Activated CD4-positive, alpha-beta T cell treated with anti-CD3 and anti-CD28 coated beads, Interleukin-2, amount 50 U/mL, for 1 hour (primary cell): ENCODE measurements around the gene FAM171A2.
"Not testable (repeated sequence)": the region's sequence is repeated elsewhere in the genome, so short reads cannot be mapped to it uniquely, and the experiment has no call there.

Experiments used
- DNase-seq: peaks from one replicate; pipeline ENCODE4 v3.0.0-alpha.2; 2020

FAM171A2 gene

DNA sequence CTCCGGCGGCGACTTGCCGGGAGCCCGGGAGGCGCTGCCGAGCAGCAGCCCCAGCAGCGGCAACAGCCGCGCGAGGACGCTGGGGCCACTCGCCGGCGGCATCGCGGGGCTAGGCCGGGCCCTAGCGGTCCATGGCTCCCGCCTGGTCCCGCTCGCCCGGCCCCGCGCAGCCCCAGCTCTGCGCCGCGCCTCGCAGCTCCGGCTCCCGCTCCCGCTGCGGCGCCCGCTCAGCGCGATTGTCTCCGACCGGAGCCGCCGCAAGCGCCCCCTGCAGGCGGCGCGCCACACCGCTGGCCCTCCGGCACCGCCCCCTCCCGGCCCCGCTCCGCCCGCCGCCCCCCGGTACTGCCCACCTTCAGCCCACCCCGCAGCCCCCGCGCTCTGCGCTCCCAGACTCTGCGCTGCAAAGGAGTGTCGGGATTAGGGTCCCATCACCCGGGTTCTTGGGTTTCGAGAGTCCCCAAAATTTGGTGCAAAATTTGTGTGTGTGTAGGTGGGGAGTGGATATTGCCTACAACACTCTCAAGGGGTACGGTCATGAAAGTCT is at the start of gene FAM171A2:
FAM171A2 (minus strand) TSS at position 241 of the 547 bp plus-strand sequence; CDS start at position 102, 139 bp downstream.
- DNase-seq: peak; percentile 63

DNA sequence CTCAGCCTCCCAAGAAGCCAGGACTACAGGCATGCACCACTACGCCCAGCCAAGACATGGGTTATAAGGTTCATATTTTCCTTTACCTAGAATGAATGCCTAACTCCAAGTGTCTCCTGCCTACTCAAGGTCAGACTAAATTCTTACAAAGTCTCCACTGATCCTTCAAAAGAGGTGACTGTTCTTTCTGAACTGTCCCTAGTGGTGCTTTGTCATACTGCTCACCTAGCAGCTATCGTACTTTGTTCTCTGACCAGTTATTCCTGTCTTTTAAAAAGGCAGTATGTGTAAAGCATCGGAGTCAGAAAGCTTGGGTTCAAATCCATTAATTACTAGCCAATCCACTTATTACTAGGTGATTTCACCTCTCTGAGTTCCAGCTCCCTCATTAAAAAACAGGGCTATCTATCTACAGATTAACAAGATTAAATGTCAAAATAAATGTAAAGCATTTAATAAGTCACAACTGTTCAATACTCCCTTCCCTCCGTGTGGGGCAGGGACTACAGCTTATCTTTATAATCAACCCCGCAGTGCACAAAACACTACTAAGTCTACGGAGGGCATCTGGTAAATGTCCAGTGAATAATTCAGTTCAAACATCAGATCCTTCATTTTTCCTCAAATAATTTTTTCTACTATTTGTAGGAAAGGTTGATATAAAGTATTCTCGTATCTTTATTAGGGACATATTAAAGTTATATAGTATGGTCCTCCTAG is 45.8 kb upstream of the FAM171A2 start:
- DNase-seq: no peak

DNA sequence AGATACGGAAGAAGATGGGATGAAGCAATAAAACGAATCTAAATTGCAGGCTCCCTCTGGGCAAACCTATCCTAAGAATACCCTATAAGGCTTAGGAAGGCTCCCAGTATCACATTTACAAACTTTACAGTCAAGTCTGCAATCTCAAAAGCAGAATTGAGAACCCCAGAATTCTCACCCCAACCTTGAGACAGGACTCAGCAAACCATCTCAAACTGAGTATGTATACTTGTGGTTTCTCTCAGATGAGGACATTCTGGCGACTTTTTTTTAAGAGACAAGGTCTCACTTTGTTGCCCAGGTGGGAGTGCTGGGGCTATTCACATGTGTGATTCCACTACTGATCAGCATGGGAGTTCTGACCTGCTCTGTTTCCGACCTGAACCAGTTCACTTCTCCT is 45.1 kb upstream of the FAM171A2 start:
- no peak for DNase-seq

DNA sequence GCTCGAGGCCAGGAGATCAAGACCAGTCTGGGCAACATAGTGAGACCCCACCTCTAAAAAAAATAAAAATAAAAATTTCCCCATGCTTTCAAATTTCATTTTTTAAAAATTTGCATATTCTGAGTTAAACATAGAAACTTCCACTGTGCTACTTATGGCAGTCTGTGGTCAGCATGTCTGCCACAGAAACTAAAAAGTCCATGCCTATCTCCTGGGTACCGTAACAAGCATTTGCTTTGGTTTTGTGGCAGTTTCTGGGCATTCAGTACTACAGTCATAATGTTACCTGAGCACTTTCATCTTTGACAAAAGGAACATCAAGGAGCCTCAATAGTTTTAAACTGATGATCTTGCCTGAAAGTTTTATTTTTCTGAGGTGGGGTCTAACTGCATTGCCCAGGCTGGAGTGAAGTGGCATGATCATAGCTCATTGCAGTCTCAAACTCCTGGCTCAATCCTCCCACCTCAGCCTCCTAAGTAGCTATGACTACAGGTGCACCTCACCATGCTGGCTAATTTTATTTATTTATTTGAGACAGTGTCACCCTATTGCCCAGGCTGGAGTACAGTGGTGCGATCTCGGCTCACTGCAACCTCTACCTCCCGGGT is 39.0 kb upstream of the FAM171A2 start:
- no peak for DNase-seq

DNA sequence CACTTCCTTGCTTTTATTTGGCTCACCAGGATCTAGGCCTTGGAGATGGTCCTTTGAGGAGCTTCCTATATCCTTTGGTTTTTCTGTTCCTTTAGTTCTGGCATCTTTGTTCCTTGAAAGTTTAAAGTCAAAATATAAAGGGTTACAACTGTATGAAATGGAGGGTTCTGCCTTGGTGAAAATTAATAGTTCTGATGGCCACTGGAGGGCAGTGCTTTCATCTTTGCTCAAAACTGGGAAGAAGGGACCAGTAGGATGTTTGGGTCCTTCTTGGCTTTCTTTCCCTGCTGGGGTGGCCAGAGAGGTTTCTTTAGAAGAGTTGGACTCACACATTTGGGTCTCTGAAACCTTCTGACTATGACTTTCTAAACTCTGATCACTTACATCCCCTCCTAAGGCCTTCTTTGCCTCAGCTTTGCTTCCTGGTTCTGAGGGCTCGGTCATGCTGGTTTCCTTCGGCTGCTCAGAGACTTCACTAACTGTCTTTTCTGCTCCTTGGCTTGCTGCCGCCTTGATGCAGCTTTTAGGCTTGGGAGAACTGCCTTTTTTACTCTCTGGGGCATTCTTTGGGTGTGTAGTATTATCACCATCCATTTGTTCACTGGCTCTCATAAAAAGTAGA is 36.7 kb upstream of the FAM171A2 start:
- DNase-seq: no peak

DNA sequence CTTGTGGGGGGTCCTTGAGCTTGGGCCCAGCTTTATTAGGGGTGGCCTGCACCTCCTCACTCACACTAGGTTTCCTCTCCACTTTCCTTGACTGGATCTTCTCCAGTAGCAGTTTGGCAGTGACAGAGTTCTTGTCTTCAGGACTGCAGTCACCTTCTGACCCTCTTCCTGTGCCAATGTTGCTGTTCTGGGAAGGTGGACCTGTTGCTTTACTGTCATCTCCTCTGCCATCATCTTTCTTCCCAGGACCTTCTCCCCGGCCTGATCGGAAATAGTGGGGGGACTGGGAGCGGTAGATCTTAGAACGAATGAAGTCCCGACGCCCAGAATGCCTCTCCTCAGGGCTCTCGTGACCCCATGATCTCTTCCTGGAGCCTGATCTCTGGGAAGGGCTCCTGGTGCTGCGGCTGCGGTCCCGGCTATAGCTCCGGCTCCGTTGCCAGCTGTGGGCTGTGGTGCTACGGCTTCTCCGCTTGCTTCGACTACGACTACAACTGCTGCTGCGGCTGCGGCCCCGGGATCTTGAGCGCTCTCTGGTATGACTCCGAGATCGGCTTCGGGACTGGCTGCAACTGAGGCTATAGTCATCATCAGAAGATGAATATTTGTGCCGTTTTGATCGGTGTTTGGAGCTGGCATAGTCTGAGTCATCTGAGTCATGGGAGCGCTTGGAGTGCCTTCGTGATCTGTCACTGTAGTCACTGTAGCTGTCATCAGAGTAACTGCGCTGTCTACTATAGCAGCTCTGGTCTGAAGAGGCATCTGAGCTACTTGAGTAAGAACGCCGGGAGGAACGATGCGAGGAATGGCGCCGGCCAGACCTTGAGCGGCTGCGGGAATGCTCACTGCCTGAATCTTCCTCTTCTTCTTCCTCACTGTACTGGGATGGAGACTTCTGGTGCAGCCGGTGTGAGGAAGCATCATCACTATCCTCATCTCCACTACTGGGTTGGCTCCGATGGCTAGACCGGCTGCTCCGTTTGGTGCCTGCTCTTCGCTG is 35.3 kb upstream of the FAM171A2 start:
- no peak for DNase-seq

DNA sequence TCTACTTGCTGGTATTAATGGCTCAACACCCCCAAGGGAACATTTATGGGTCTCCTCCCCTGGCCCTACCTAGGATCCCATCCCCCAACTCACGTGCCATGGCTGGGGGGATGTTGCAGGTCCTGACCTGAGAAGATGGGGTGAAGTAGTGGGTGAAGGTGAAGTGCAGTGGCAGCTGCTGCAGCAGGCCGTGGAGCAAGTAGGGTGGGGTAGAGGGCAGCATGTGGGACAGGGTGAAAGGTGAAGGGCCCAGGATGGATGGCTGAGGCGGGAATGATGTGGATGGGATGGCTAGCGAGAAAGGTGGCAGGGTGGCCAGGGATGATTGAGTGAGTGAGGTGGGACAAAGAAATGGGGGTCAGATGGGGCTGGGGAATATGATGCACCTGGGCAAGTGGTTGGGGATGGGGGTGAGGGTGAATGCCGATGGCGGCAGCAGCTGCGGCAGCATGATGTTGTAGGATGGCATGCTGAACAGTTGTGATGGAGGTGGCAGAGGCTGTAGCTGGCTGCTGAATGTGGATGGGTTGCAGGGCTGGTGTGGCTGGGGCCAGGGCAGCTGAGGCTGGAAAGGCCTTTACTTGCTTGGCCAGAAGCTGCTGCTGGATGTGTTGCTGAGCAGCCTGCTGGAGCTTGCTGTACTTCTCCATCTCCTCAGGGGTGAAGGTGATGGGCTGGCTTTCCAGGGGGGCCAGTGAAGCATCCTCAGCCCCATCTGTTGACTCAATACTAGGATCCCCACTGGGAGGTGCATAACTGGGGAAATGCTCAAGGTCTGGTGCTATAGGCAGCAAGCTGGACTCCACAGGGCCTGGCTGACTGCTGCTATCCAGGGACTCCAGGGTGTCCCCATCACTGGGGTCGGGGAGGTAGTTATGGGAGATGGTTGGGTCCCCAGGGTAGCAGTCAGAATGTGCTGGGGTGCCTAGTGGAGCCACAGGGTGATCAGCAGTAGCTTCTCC is 34.1 kb upstream of the FAM171A2 start:
- DNase-seq: no peak

DNA sequence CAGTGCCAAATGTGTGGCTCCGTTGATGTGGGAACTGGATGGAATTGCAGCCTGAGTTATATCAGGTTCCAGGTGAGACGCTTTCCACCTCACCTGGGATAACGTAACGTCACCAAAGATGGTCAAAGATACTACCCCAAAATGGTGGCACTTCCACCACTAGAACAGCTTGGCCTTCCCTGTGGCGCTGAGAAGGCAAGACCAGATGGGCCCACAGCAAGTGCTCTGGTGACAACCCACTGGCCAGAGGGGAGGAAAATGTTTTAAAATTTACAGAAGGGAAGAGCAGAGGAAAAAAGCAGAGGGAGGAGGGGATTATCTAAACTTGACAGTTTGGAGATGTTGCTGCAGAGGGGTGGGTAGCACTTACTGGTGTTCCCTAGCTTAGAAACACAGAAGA is 33.3 kb upstream of the FAM171A2 start:
- DNase-seq: no peak

DNA sequence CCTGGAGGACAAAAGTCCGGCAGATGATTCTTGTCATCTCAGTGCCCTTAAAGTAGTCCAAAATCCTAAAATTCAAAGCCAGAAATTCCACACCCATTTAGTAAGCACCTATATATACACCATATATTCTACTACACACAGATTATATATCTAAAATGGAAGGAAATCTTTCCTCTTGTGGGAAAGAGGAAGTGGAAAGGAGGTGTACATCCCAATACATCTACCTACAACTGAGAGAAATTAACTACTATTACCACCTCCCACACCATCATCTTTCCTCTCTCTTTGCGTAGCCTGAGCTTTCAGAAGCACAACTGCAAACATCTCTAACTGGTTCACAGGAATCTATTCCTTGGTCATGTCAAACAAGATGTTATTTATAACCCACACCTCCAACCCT is 31.2 kb upstream of the FAM171A2 start:
- no peak for DNase-seq

DNA sequence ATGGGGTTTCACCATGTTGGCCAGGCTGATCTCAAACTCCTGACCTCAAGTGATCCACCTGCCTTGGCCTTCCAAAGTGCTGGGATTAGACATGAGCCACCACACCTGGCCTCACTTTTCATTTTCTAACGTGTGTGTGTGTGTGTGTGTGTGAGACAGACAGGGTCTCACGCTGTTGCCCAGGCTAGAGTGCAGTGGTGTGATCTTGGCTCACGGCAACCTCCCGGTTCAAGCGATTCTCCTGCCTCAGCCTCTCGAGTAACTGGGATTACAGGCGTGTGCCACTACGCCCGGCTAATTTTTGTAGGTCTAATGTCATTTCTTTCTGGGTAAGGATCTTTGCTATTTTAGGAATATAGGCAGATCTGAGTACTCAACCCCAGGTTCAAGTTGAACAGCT is 30.5 kb upstream of the FAM171A2 start:
- not testable (repeated sequence) for DNase-seq

DNA sequence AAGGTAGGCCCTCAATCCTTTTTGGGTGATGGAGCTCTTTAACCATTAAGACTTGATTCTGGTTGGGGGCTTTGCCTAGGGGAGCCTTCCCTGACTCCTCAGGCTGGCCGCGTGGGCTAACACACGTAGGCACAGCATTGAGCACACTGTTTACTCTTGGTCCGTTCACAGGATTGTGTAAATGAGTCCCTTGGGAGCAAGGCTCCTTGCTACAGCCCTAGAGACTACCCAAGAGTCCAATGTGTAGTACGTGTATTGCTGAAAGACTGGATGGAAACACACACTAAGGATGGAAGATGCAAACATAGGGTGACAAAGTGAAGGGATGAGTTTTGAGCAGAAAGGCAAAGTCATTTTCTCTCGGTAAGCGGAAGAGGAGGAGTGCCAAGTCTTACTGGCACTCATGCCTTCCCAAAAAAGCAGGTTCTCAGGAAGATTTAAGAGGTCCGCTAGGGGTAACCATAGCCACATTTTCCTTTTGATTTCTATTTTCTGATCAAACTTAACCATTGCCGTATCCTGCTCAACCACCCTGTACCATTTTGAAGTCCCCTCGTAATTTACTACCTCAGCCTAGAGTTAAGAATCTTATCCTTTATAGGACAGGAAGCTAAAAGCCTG is 26.7 kb upstream of the FAM171A2 start:
- no peak for DNase-seq

DNA sequence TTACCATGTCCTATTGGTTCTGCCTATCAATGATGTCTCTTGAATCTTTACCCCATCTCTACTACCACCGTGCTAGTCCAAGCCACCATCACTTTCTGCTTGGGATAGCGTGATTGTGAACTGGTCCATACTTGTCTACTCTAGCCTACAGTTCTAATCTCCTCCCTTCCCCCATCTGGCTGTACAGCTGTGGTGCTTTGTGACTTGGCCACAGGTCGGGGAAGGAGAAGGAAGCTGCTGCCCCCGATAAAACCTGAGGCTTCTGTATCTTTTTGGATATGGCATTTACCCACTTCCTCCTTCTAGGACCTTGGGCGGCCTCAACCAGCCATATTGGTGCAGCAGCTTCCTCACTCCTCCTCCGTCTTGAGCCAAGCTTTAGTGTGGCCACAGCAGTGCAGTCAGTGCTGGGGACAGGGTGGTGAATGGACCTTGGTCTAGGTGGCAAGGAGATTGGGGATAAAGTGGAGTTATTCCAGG is 26.1 kb upstream of the FAM171A2 start:
- no peak for DNase-seq

DNA sequence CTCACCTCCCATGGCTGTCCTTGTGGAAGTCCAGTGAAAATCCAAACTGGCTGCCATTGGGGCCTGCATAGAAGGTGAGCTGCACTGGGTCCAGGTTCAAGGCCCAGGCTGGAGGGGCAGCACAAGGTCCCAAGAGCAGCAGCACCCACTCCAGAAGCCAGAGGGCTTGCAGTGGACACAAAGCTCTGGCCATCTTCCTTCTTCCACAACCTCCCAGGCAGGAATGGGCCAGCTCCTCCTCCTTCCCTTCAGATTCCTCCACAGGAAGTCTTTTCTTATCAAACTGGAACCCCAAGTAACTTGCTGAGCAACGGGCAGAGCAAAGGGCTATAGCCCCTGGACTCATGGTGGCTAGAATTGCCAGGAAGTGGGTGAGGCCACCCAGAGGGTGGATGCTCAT is 25.6 kb upstream of the FAM171A2 start, which contains the start of gene ITGA2B:
ITGA2B (minus strand) TSS at position 369 of the 400 bp plus-strand sequence; CDS start at position 193, 176 bp downstream.
- no peak for DNase-seq

DNA sequence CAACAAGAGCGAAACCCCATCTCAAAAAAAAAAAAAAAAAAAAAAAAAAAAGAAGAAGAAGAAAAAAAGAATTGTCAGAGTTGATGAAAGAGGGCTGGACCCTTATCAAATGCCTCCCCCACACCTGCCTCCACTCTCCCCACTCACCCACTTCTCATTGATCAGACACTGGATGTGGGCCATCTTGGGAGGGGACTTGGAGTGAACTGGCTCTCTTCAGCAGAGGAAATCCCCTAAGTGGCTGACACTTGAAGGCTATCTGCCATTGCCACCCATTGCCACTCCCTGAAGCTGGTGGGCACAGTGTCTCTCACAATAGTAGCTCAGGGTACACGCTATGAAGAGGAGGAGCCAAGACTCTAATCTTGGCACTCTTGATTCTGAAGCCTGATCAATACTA is 24.2 kb upstream of the FAM171A2 start:
- no peak for DNase-seq

DNA sequence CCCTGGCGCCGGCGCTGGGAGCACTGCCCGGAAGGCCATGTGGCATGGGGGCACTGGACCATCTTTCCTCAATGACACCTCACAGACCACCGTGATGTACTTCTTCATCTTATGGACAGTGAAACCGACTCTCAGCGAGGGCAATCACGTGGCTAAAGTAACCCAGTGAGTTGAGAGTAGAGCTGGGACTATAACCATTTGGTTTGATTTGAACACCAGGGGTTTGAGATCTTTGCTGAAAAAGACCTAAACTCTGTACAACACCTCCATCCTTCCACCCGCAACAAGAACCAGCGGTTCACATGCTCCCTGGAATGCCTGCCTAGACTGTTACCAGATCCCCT is 22.5 kb upstream of the FAM171A2 start:
- no peak for DNase-seq

DNA sequence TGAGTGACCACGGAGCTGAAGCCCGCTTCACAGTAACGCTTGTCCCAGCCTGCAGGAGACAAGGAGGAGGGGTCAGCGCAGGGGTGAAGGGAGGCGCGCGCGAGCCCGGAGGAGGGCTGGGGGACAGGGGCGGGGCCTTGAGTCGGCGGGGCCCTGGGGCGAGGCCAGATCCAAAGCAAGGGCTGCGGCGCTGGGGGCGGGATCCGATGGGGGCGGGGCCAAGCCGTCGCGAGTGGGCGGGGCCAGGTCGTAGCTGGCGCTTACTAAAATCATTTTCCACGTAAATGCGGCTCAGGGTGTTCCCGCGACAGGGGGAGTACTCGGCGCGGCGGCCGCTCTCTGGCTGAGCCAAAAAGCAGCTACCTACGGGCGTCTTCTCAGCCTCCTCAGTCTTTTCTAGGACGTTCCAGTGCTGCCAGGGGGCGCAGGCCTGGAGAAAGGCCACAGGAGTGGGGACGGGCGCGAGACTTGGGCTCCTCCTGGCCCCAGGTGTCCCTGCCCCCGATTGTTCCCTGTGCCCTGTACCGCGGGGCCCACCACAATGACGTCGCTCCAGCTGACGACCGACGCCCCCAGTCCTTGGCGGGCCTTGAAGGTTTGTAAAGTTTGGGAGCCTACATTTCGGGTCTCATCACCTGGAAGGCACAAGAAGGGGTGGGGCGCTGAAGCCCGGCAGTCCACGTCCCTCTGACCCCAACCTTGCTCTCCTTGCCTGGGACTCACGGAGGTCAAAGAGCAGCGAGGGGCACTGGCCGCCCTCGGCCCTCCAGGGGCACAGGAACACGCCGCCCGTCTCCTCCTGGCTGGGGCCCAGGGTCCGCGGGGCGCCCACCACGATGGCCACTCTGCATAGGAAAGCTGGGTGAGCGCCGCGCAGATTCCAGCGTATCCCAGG is 21.9 kb upstream of the FAM171A2 start:
- DNase-seq: peak; percentile 86

DNA sequence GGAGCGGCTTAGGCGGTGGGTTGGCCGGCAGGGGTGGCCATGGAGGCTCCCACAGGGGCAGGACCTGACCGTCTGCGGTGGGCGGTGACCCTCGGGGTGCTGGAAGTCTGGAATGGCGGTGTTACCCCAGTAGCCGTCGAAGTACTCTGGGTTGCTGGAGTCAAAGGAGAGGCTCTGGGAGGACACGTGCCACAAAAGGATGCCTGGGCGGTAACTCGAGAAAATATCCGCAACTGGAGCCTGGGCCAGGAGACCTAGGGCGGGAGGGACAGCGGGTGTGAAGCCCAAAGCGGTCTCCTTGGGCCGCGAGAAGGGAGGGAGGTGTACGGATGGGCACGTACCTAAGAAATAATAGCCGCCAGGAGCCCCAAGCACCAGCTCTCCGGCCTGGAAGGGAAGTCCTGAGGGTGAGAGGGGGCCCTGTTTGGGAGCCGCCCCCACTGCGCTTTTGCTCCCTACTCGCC is 21.2 kb upstream of the FAM171A2 start:
- DNase-seq: no peak

DNA sequence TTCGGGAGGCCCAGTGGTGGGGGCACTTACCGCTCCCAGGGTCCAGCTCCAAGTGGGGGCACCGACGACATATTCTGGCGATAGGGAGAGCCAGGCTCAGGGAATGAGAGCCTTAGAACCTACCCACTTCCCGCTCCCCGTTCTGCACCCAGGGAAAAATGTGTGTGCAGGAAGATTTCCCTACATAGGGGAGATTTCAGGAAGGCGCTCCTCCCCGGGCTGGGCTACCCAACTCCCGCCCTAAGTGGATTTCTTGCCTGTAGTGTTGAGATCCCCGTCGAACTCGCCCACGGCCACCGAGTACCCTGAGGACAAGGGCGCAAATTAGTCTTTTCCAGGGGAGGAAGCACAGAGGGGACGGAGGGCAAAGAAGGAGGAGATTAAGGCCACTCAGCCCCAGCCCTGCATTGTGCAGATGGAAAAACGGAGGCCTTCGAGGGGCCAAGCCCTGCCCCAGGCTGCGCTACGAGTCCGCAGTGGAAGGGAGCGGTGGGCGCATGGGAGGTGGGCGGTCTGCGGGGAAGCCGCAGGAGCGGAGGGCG is 20.7 kb upstream of the FAM171A2 start:
- no peak for DNase-seq

DNA sequence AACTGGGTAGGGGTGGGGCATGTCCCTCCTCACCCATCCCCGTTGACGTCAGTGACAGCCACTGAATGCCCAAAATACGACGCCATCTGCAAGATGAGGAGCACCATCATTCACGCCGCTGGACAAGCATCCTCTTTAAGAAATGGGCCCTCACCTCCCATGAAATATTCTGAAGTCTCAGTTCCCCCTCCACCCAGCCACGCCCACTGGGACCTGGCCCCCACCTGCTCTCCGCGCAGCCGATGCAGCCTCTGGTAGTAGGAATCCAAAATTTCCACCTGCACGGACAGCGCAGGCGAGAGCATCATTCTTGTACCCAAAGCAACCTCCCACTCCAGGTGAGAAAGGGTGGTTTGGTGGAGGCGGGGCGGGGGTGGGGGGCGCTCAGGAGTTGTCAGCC is 20.2 kb upstream of the FAM171A2 start:
- DNase-seq: no peak
